IMR-90 (cell line): Measurements from ENCODE around the gene VCP. TPM values are rescaled to one million over a fixed set of nuclear protein-coding genes. Genes with fewer than 3 reads are reported as not detected.

ENCODE experiments used
- ATAC-seq: fragments of 200-7000 bp; cut with Tn5 transposase; 2 replicates; pipeline ENCODE4 v1.9.1; 2020; ENCODE audit warnings: low read depth, mild to moderate bottlenecking, moderate library complexity
- BruUV-seq: library from RNA; stranded (reverse); fragments of 400-500 nt; replicated peaks from 2 replicates; lab custom pipeline; 2021; lab: Mats Ljungman, UMichigan
- CTCF ChIA-PET: fragments of 300-600 bp; formaldehyde crosslinking; extraction: SDS; loops from one replicate; lab custom pipeline; 2021; ENCODE audit warnings: antibody characterized with exemption; lab: Yijun Ruan, JAX
- POLR2A ChIA-PET: fragments of 300-600 bp; sonication (Branson Sonifier 250); formaldehyde crosslinking; loops from one replicate; lab custom pipeline; 2022; ENCODE audit warnings: antibody characterized with exemption; ENCODE audit not compliant: unreplicated experiment; lab: Charles Lee
- DNase-seq: peaks from one replicate; pipeline ENCODE4 v3.0.0; 2013
- H2AFZ ChIP-seq: replicated peaks from 2 replicates; pipeline ENCODE3; 2013; ENCODE audit warnings: low read length, mild to moderate bottlenecking; ENCODE audit not compliant: poor library complexity
- H2AK5ac ChIP-seq: 2 replicates; pipeline ENCODE4 v1.6.1; 2013; ENCODE audit warnings: low read depth, low read length, inconsistent platforms
- H2AK9ac ChIP-seq: replicated peaks from 2 replicates; pipeline ENCODE3; 2013; ENCODE audit warnings: mild to moderate bottlenecking, low read depth, low read length, moderate library complexity; ENCODE audit not compliant: poor library complexity
- H2BK120ac ChIP-seq: 2 replicates; pipeline ENCODE4 v1.6.1; 2013; ENCODE audit warnings: low read depth, low read length, inconsistent platforms
- H2BK15ac ChIP-seq: 3 replicates; pipeline ENCODE4 v1.6.1; 2013; ENCODE audit warnings: low read depth, low read length, inconsistent platforms
- H2BK20ac ChIP-seq: 2 replicates; pipeline ENCODE4 v1.6.1; 2013; ENCODE audit warnings: low read depth, mild to moderate bottlenecking, inconsistent platforms, low read length, moderate library complexity
- H2BK5ac ChIP-seq: 2 replicates; pipeline ENCODE4 v1.6.1; 2013; ENCODE audit warnings: mild to moderate bottlenecking, low read depth, low read length, inconsistent platforms; ENCODE audit not compliant: poor library complexity, severe bottlenecking
- H3K14ac ChIP-seq: replicated peaks from 2 replicates; pipeline ENCODE4 v1.6.1; 2013; ENCODE audit warnings: low read depth, low read length, inconsistent platforms
- H3K18ac ChIP-seq: 2 replicates; pipeline ENCODE4 v1.6.1; 2013; ENCODE audit warnings: low read depth, low read length, control low read depth
- H3K23ac ChIP-seq: 2 replicates; pipeline ENCODE4 v1.6.1; 2013; ENCODE audit warnings: low read depth, low read length, inconsistent platforms
- H3K27ac ChIP-seq: 2 replicates; pipeline ENCODE4 v1.5.1; 2013; ENCODE audit warnings: mild to moderate bottlenecking, control low read depth, low read length; ENCODE audit not compliant: insufficient read depth
- H3K27me3 ChIP-seq: 2 replicates; pipeline ENCODE4 v1.6.1; 2013; ENCODE audit warnings: low read length; ENCODE audit not compliant: control insufficient read depth, insufficient read depth
- H3K36me3 ChIP-seq: 2 replicates; pipeline ENCODE4 v1.6.1; 2013; ENCODE audit warnings: low read length, mixed read lengths; ENCODE audit not compliant: control insufficient read depth, insufficient read depth
- H3K4ac ChIP-seq: 2 replicates; pipeline ENCODE4 v1.6.1; 2013; ENCODE audit warnings: low read depth, low read length, inconsistent platforms
- H3K4me1 ChIP-seq: 2 replicates; pipeline ENCODE4 v1.6.1; 2013; ENCODE audit warnings: low read length, mixed read lengths; ENCODE audit not compliant: control insufficient read depth, insufficient read depth
- H3K4me2 ChIP-seq: 2 replicates; pipeline ENCODE4 v1.6.1; 2013; ENCODE audit warnings: low read depth, mild to moderate bottlenecking, control low read depth, low read length, moderate library complexity
- H3K4me3 ChIP-seq: 2 replicates; pipeline ENCODE4 v1.5.1; 2013; ENCODE audit warnings: low read depth, mild to moderate bottlenecking, control low read depth, low read length, moderate library complexity; ENCODE audit not compliant: insufficient read depth
- H3K56ac ChIP-seq: 2 replicates; pipeline ENCODE4 v1.6.1; 2013; ENCODE audit warnings: low read length, inconsistent platforms; ENCODE audit not compliant: insufficient read depth; ENCODE audit errors: extremely low read depth
- H3K79me1 ChIP-seq, 2 experiments: 2 replicates each; pipeline ENCODE4 v1.6.1; 2013; ENCODE audit warnings: low read length in 2 of 2, inconsistent platforms in 1 of 2, low read depth in 1 of 2
- H3K9ac ChIP-seq: 2 replicates; pipeline ENCODE4 v1.6.1; 2013; ENCODE audit warnings: low read depth, low read length, control low read depth
- H3K9me1 ChIP-seq: 2 replicates; pipeline ENCODE4 v1.6.1; 2013; ENCODE audit warnings: low read length, inconsistent platforms; ENCODE audit not compliant: insufficient read depth
- H3K9me3 ChIP-seq: 2 replicates; pipeline ENCODE4 v1.6.1; 2013; ENCODE audit warnings: low read length; ENCODE audit not compliant: control insufficient read depth, insufficient read depth
- H4K20me1 ChIP-seq: 2 replicates; pipeline ENCODE4 v1.6.1; 2013; ENCODE audit warnings: low read length, inconsistent platforms; ENCODE audit not compliant: insufficient read depth
- H4K5ac ChIP-seq: 2 replicates; pipeline ENCODE4 v1.6.1; 2013; ENCODE audit warnings: mild to moderate bottlenecking, low read depth, low read length, control low read depth
- H4K8ac ChIP-seq, 2 experiments: 2 replicates each; pipeline ENCODE4 v1.6.1; 2013; ENCODE audit warnings: low read depth in 2 of 2, low read length in 2 of 2, control low read depth in 1 of 2, inconsistent platforms in 1 of 2
- H4K91ac ChIP-seq: 2 replicates; pipeline ENCODE4 v1.6.1; 2013; ENCODE audit warnings: low read depth, low read length, inconsistent platforms; ENCODE audit not compliant: insufficient read depth
- BHLHE40 ChIP-seq: fragments of 150-350 bp; IDR thresholded peaks from 2 replicates; pipeline ENCODE4 v1.6.1; 2016; ENCODE audit warnings: mild to moderate bottlenecking, low read depth, low read length
- CEBPB ChIP-seq: IDR thresholded peaks from 2 replicates; pipeline ENCODE4 v1.6.1; 2012; ENCODE audit warnings: low read depth, low read length, improper control_type of control experiment
- CHD1 ChIP-seq: IDR thresholded peaks from 2 replicates; pipeline ENCODE4 v1.6.1; 2012; ENCODE audit warnings: low read depth, low read length, improper control_type of control experiment
- FOS ChIP-seq: fragments of 150-350 bp; IDR thresholded peaks from 2 replicates; pipeline ENCODE4 v1.6.1; 2016; ENCODE audit warnings: low read depth, low read length
- MAFK ChIP-seq: IDR thresholded peaks from 2 replicates; pipeline ENCODE4 v1.6.1; 2012; ENCODE audit warnings: low read depth, low read length, improper control_type of control experiment
- MAZ ChIP-seq: IDR thresholded peaks from 2 replicates; pipeline ENCODE4 v1.6.1; 2012; ENCODE audit warnings: low read depth, mild to moderate bottlenecking, low read length, improper control_type of control experiment, moderate library complexity, borderline replicate concordance
- MXI1 ChIP-seq: IDR thresholded peaks from 2 replicates; pipeline ENCODE4 v1.6.1; 2012; ENCODE audit warnings: low read depth, mild to moderate bottlenecking, low read length, moderate library complexity, borderline replicate concordance
- NFE2L2 ChIP-seq: fragments of 150-350 bp; IDR thresholded peaks from 2 replicates; pipeline ENCODE4 v1.6.1; 2016; ENCODE audit warnings: low read depth, mild to moderate bottlenecking, low read length
- POLR2A ChIP-seq: IDR thresholded peaks from 2 replicates; pipeline ENCODE4 v1.6.1; 2012; ENCODE audit warnings: mild to moderate bottlenecking, low read depth, low read length
- RAD21 ChIP-seq: IDR thresholded peaks from 2 replicates; pipeline ENCODE4 v1.6.1; 2012; ENCODE audit warnings: low read length, improper control_type of control experiment
- RCOR1 ChIP-seq: IDR thresholded peaks from 2 replicates; pipeline ENCODE4 v1.6.1; 2012; ENCODE audit warnings: mild to moderate bottlenecking, low read length, improper control_type of control experiment; ENCODE audit not compliant: insufficient replicate concordance
- RFX5 ChIP-seq: IDR thresholded peaks from 2 replicates; pipeline ENCODE4 v1.8.0; 2012; ENCODE audit warnings: low read depth, mild to moderate bottlenecking, low read length, moderate library complexity
- SMC3 ChIP-seq: fragments of 150-350 bp; IDR thresholded peaks from 2 replicates; pipeline ENCODE4 v1.6.1; 2016; ENCODE audit warnings: low read depth, mild to moderate bottlenecking, antibody characterized with exemption, low read length, moderate library complexity
- WGBS, 2 experiments: methylation state at CpG; one replicate each; pipeline versions ENCODE4 v1.1.5 to v1.1.7; 2013; ENCODE audit warnings: missing lambda C conversion rate in 2 of 2; ENCODE audit not compliant: insufficient read length in 1 of 2; ENCODE audit errors: extremely low coverage in 2 of 2; 5-methylcytosine and 5-hydroxymethylcytosine counted together
- dilution Hi-C: fragments of 300-500 bp; cut with HindIII; formaldehyde crosslinking; loops from one replicate; pipeline ENCODE4 v1.14.3; 2018; ENCODE audit warnings: low sequenced_read_pairs; ENCODE audit not compliant: unreplicated experiment
- in situ Hi-C: fragments of 300-500 bp; cut with MboI; formaldehyde crosslinking; loops from 3 replicates; pipeline ENCODE4 v1.14.3; 2019; ENCODE audit warnings: low sequenced_read_pairs, inconsistent platforms, mixed read lengths
- intact Hi-C: fragments of 100-400 bp; cut with micrococcal nuclease; formaldehyde crosslinking; loops from 2 replicates; pipeline ENCODE4 v1.10.0; 2022
- polyA plus RNA-seq, 3 experiments: library from polyadenylated mRNA; depleted of rRNA; stranded (reverse); fragments of >200 nt; gene quantifications; 2 replicates each; pipeline ENCODE4 v1.2.3, GENCODE V29; 2012; ENCODE audit warnings: low replicate concordance in 1 of 3
- total RNA-seq: library from RNA; depleted of rRNA; stranded (reverse); fragments of >200 nt; gene quantifications from 2 replicates; pipeline ENCODE4 v1.2.3, GENCODE V29; 2012
- TF ChIP-seq, protein P1 (sequence below): conservative IDR thresholded peaks from 2 replicates; pipeline ENCODE4 v1.5.1; 2012; ENCODE audit warnings: mild to moderate bottlenecking, low read depth, low read length, improper control_type of control experiment
- TF ChIP-seq, protein P2 (sequence below): fragments of 150-350 bp; IDR thresholded peaks from 2 replicates; pipeline ENCODE4 v1.6.1; 2016; ENCODE audit warnings: low read depth, mild to moderate bottlenecking, low read length, moderate library complexity, borderline replicate concordance
- TF ChIP-seq, protein P3 (sequence below): fragments of 150-350 bp; IDR thresholded peaks from 2 replicates; pipeline ENCODE4 v1.6.1; 2017; ENCODE audit warnings: mild to moderate bottlenecking, antibody characterized with exemption, low read length, low read depth

VCP gene
- total and polyA plus RNA-seq, 2 of the 4 experiments (the other 2 are of a cell fraction), result 292 to 516 TPM

DNA sequence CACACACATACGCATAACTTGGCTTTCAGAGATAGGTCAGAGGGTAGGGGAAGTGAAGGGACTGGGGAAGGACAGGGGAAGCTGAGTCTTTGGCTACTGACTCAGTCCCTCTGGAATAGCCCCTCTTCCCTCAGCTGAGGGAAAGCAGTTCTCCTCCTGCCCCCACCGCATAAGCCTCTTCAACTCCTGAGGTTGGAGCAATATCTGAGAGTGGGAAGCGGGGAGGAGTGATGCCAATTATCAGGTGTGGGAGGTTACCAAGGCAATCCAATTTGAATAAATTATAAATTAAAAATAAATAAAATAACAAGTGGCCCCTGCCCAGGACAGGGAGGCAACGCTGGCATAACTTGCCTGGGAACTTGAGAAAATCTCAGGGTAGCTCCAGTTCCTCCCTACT lies 32.2 kb upstream of the VCP start:
- TF ChIP-seq, protein P1, sequence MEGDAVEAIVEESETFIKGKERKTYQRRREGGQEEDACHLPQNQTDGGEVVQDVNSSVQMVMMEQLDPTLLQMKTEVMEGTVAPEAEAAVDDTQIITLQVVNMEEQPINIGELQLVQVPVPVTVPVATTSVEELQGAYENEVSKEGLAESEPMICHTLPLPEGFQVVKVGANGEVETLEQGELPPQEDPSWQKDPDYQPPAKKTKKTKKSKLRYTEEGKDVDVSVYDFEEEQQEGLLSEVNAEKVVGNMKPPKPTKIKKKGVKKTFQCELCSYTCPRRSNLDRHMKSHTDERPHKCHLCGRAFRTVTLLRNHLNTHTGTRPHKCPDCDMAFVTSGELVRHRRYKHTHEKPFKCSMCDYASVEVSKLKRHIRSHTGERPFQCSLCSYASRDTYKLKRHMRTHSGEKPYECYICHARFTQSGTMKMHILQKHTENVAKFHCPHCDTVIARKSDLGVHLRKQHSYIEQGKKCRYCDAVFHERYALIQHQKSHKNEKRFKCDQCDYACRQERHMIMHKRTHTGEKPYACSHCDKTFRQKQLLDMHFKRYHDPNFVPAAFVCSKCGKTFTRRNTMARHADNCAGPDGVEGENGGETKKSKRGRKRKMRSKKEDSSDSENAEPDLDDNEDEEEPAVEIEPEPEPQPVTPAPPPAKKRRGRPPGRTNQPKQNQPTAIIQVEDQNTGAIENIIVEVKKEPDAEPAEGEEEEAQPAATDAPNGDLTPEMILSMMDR, result no peak
- TF ChIP-seq FOS, result no peak
- TF ChIP-seq, protein P2, sequence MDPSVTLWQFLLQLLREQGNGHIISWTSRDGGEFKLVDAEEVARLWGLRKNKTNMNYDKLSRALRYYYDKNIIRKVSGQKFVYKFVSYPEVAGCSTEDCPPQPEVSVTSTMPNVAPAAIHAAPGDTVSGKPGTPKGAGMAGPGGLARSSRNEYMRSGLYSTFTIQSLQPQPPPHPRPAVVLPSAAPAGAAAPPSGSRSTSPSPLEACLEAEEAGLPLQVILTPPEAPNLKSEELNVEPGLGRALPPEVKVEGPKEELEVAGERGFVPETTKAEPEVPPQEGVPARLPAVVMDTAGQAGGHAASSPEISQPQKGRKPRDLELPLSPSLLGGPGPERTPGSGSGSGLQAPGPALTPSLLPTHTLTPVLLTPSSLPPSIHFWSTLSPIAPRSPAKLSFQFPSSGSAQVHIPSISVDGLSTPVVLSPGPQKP, result no peak
- no peak for TF ChIP-seq NFE2L2
- TF ChIP-seq RFX5, result no peak
- no peak for TF ChIP-seq CHD1
- TF ChIP-seq BHLHE40, result no peak
- TF ChIP-seq SMC3, result no peak
- TF ChIP-seq RCOR1, result no peak
- no peak for TF ChIP-seq MXI1
- TF ChIP-seq POLR2A, result no peak
- no peak for TF ChIP-seq MAZ
- no peak for TF ChIP-seq CEBPB
- TF ChIP-seq RAD21, result no peak
- TF ChIP-seq, protein P3, sequence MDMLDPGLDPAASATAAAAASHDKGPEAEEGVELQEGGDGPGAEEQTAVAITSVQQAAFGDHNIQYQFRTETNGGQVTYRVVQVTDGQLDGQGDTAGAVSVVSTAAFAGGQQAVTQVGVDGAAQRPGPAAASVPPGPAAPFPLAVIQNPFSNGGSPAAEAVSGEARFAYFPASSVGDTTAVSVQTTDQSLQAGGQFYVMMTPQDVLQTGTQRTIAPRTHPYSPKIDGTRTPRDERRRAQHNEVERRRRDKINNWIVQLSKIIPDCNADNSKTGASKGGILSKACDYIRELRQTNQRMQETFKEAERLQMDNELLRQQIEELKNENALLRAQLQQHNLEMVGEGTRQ, result no peak
- no peak for TF ChIP-seq MAFK
- no peak overlapping the region for H4K8ac ChIP-seq
- in situ Hi-C loops, result no loop called here
- no peak overlapping the region for H3K4me3 ChIP-seq
- no peak overlapping the region for H3K4me2 ChIP-seq
- peaks cover 19% of the 10 kb centered on the region for H3K9me1 ChIP-seq
- intact Hi-C loops, result no loop called here
- no peak overlapping the region for H3K27ac ChIP-seq
- no peak overlapping the region for H3K4ac ChIP-seq
- ChIA-PET POLR2A (no interaction called here), CTCF (interaction anchor here (1.1 kb wide), 1 partner anchor 9 kb away, joined by 3 read pairs; no protein-coding TSS in a partner anchor)
- dilution Hi-C loops, result no loop called here
- DNase-seq (no peak), ATAC-seq (no peak)
- H3K4me1 ChIP-seq, result peaks cover 8% of the 10 kb centered on the region; the same call in 1 of the 2 replicates
- H2AK9ac ChIP-seq, result no peak overlapping the region
- H4K91ac ChIP-seq, result no peak overlapping the region
- 0 out of 2 replicates have a peak, but pooled peaks cover under 1% of the 10 kb centered on the region for H4K20me1 ChIP-seq
- no peaks in the 10 kb centered on the region for H3K9me3 ChIP-seq
- peaks cover 52% of the 10 kb centered on the region for H3K36me3 ChIP-seq
- no peak overlapping the region for H3K18ac ChIP-seq
- H3K23ac ChIP-seq, result no peak overlapping the region
- H2BK15ac ChIP-seq, result no peak overlapping the region
- no peak overlapping the region for H2AFZ ChIP-seq
- H4K5ac ChIP-seq, result no peak overlapping the region
- H2BK120ac ChIP-seq, result no peak overlapping the region
- no peak overlapping the region for H3K14ac ChIP-seq
- H2AK5ac ChIP-seq, result no peak overlapping the region
- WGBS, 2 experiments, result no CpG with 5 or more reads among the region's 4 CpGs
- BruUV-seq, result no TSS peak
- H3K27me3 ChIP-seq, result no peaks in the 10 kb centered on the region
- no peak overlapping the region for H3K56ac ChIP-seq
- H2BK5ac ChIP-seq, result no peak overlapping the region
- no peak overlapping the region for H2BK20ac ChIP-seq
- peaks cover 20 to 44% of the 10 kb centered on the region in 2 experiments for H3K79me1 ChIP-seq
- H3K9ac ChIP-seq, result no peak overlapping the region
